WTC11 (cell line): ENCODE data around the gene TMC5. TPM values are rescaled to one million over a fixed set of nuclear protein-coding genes. Genes with fewer than 3 reads are reported as not detected.

Experiments used
- ATAC-seq: fragments of 200-7000 bp; cut with Tn5 transposase; 2 replicates; pipeline ENCODE4 v1.10.0; 2021; ENCODE audit warnings: mild to moderate bottlenecking, moderate library complexity
- CTCF ChIA-PET: fragments of 300-600 bp; sonication (Branson Sonifier 250); formaldehyde crosslinking; loops from one replicate; lab custom pipeline; 2021; ENCODE audit warnings: antibody characterized with exemption; lab: Charles Lee
- POLR2A ChIA-PET: fragments of 350-600 bp; sonication (Branson Sonifier 250); formaldehyde crosslinking; loops from one replicate; lab custom pipeline; 2021; ENCODE audit warnings: antibody characterized with exemption; lab: Charles Lee
- DNase-seq: peaks from one replicate; pipeline ENCODE4 v3.0.0; 2021; ENCODE audit warnings: low spot score
- H3K27ac Mint-ChIP-seq: 2 replicates; pipeline ENCODE4 v1.8.0; 2021; ENCODE audit warnings: mixed read lengths
- H3K27me3 Mint-ChIP-seq: 2 replicates; pipeline ENCODE4 v1.8.0; 2021; ENCODE audit warnings: low read depth, mild to moderate bottlenecking, moderate library complexity, mixed read lengths
- H3K36me3 Mint-ChIP-seq: 2 replicates; pipeline ENCODE4 v1.8.0; 2021; ENCODE audit warnings: mixed read lengths
- H3K4me1 Mint-ChIP-seq: 2 replicates; pipeline ENCODE4 v1.8.0; 2022; ENCODE audit warnings: mixed read lengths
- H3K4me3 Mint-ChIP-seq: 2 replicates; pipeline ENCODE4 v1.8.0; 2021; ENCODE audit warnings: mild to moderate bottlenecking, moderate library complexity, mixed read lengths
- H3K9me3 Mint-ChIP-seq: 2 replicates; pipeline ENCODE4 v1.8.0; 2021; ENCODE audit warnings: mixed read lengths
- CREM ChIP-seq: sonication (generic); formaldehyde crosslinking; IDR thresholded peaks from 2 replicates; pipeline ENCODE4 v1.8.1; 2022; ENCODE audit warnings: mild to moderate bottlenecking, missing genetic modification reagents, moderate library complexity
- EMX1 ChIP-seq: fragments of 250-450 bp; sonication (Bioruptor Pico); IDR thresholded peaks from 2 replicates; pipeline ENCODE4 v1.8.0; 2021; ENCODE audit warnings: mild to moderate bottlenecking
- FOXP4 ChIP-seq: sonication (generic); formaldehyde crosslinking; IDR thresholded peaks from 2 replicates; pipeline ENCODE4 v1.8.0; 2022; ENCODE audit warnings: mild to moderate bottlenecking, missing genetic modification reagents
- JUN ChIP-seq: sonication (generic); formaldehyde crosslinking; IDR thresholded peaks from 2 replicates; pipeline ENCODE4 v1.8.0; 2023; ENCODE audit warnings: mild to moderate bottlenecking, missing genetic modification reagents
- KAT7 ChIP-seq: sonication (generic); formaldehyde crosslinking; IDR thresholded peaks from 2 replicates; pipeline ENCODE4 v1.8.1; 2023; ENCODE audit warnings: missing genetic modification reagents, mild to moderate bottlenecking, borderline replicate concordance
- MLX ChIP-seq: sonication (generic); formaldehyde crosslinking; IDR thresholded peaks from 2 replicates; pipeline ENCODE4 v1.8.1; 2023; ENCODE audit warnings: mild to moderate bottlenecking, missing genetic modification reagents, moderate library complexity
- MXD4 ChIP-seq: fragments of 250-450 bp; sonication (Bioruptor Pico); IDR thresholded peaks from 2 replicates; pipeline ENCODE4 v1.8.0; 2021; ENCODE audit warnings: mild to moderate bottlenecking, moderate library complexity, borderline replicate concordance
- NFE2L1 ChIP-seq: sonication (generic); formaldehyde crosslinking; IDR thresholded peaks from 2 replicates; pipeline ENCODE4 v1.8.1; 2023; ENCODE audit warnings: missing genetic modification reagents
- RELA ChIP-seq: sonication (generic); formaldehyde crosslinking; IDR thresholded peaks from 2 replicates; pipeline ENCODE4 v1.8.1; 2022; ENCODE audit warnings: missing genetic modification reagents, mild to moderate bottlenecking, borderline replicate concordance
- SMAD3 ChIP-seq: sonication (generic); formaldehyde crosslinking; IDR thresholded peaks from 2 replicates; pipeline ENCODE4 v1.8.0; 2022; ENCODE audit warnings: missing genetic modification reagents, mild to moderate bottlenecking, borderline replicate concordance
- TEAD4 ChIP-seq: sonication (generic); formaldehyde crosslinking; IDR thresholded peaks from 2 replicates; pipeline ENCODE4 v1.8.0; 2022; ENCODE audit warnings: mild to moderate bottlenecking, missing genetic modification reagents
- USF1 ChIP-seq: sonication (generic); formaldehyde crosslinking; IDR thresholded peaks from 2 replicates; pipeline ENCODE4 v1.8.0; 2022; ENCODE audit warnings: mild to moderate bottlenecking, missing genetic modification reagents
- ZBTB21 ChIP-seq: sonication (generic); formaldehyde crosslinking; IDR thresholded peaks from 2 replicates; pipeline ENCODE4 v1.8.1; 2023; ENCODE audit warnings: mild to moderate bottlenecking, missing genetic modification reagents, borderline replicate concordance
- ZMAT4 ChIP-seq: fragments of 250-450 bp; sonication (Bioruptor Pico); IDR thresholded peaks from 2 replicates; pipeline ENCODE4 v1.9.0; 2021; ENCODE audit warnings: mild to moderate bottlenecking
- ZNF219 ChIP-seq: sonication (generic); formaldehyde crosslinking; IDR thresholded peaks from 2 replicates; pipeline ENCODE4 v1.8.0; 2023; ENCODE audit warnings: missing genetic modification reagents, mild to moderate bottlenecking, borderline replicate concordance
- ZNF263 ChIP-seq: sonication (generic); formaldehyde crosslinking; IDR thresholded peaks from 2 replicates; pipeline ENCODE4 v1.8.1; 2022; ENCODE audit warnings: low read depth, mild to moderate bottlenecking, moderate library complexity, missing genetic modification reagents
- ZNF416 ChIP-seq: fragments of 250-450 bp; sonication (Bioruptor Pico); IDR thresholded peaks from 2 replicates; pipeline ENCODE4 v1.9.0; 2021; ENCODE audit warnings: mild to moderate bottlenecking, inconsistent platforms
- total RNA-seq: library from RNA; stranded (reverse); gene quantifications from 3 replicates; pipeline ENCODE4 v1.2.3, GENCODE V29; 2021
- TF ChIP-seq, protein P1 (sequence below): sonication (generic); formaldehyde crosslinking; IDR thresholded peaks from 2 replicates; pipeline ENCODE4 v1.8.1; 2022; ENCODE audit warnings: missing genetic modification reagents, borderline replicate concordance
- TF ChIP-seq, protein P2 (sequence below): sonication (generic); formaldehyde crosslinking; IDR thresholded peaks from 2 replicates; pipeline ENCODE4 v1.8.1; 2023; ENCODE audit warnings: mild to moderate bottlenecking, moderate library complexity, missing genetic modification reagents
- TF ChIP-seq, protein P3 (sequence below): fragments of 250-450 bp; sonication (Bioruptor Pico); IDR thresholded peaks from 2 replicates; pipeline ENCODE4 v2.1.2; 2022; ENCODE audit warnings: mild to moderate bottlenecking, moderate library complexity
- TF ChIP-seq, protein P4 (sequence below): sonication (generic); formaldehyde crosslinking; IDR thresholded peaks from 2 replicates; pipeline ENCODE4 v1.8.0; 2022; ENCODE audit warnings: mild to moderate bottlenecking, missing genetic modification reagents
- TF ChIP-seq, protein P5 (sequence below): fragments of 250-450 bp; sonication (Bioruptor Pico); IDR thresholded peaks from 2 replicates; pipeline ENCODE4 v1.8.0; 2021; ENCODE audit warnings: mild to moderate bottlenecking
- TF ChIP-seq, protein P6 (sequence below): sonication (generic); formaldehyde crosslinking; IDR thresholded peaks from 2 replicates; pipeline ENCODE4 v1.8.1; 2023; ENCODE audit warnings: mild to moderate bottlenecking, missing genetic modification reagents, moderate library complexity

Gene TMC5
- total RNA-seq, 1 experiment from 2014 or later = 3.1 TPM

DNA sequence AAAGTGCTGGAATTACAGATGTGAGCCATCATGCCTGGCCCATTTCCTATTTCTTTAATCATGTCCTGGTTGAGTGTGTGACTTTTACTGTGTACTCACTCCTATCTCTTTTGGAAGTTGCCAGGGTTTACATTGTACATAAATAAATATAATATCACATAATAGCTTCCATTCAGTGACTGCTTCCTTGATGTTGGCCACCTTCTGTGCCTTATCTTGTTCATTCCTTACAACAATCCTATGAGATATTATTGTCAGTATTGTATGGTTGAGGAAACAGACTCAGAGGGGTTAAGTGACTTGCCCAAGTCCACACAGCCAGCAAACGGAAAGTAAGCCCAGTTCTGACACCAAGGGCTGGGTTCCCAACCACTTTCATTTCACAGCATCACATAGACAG, 16.9 kb downstream of the TMC5 start:
- no peak overlapping the region for H3K4me3 Mint-ChIP-seq
- H3K4me1 Mint-ChIP-seq = peaks cover 15% of the 10 kb centered on the region
- H3K27me3 Mint-ChIP-seq = no peaks in the 10 kb centered on the region
- H3K36me3 Mint-ChIP-seq = no peaks in the 10 kb centered on the region
- TF ChIP-seq EMX1 (CRISPR knock-in tag) (no peak), RELA (CRISPR knock-in tag) (no peak), CREM (CRISPR knock-in tag) (no peak), KAT7 (CRISPR knock-in tag) (no peak), ZNF416 (CRISPR knock-in tag) (no peak)
- TF ChIP-seq, protein P1, sequence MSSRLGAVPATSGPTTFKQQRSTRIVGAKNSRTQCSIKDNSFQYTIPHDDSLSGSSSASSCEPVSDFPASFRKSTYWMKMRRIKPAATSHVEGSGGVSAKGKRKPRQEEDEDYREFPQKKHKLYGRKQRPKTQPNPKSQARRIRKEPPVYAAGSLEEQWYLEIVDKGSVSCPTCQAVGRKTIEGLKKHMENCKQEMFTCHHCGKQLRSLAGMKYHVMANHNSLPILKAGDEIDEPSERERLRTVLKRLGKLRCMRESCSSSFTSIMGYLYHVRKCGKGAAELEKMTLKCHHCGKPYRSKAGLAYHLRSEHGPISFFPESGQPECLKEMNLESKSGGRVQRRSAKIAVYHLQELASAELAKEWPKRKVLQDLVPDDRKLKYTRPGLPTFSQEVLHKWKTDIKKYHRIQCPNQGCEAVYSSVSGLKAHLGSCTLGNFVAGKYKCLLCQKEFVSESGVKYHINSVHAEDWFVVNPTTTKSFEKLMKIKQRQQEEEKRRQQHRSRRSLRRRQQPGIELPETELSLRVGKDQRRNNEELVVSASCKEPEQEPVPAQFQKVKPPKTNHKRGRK (CRISPR knock-in tag) = no peak
- DNase-seq = no peak
- no peaks in the 10 kb centered on the region for H3K9me3 Mint-ChIP-seq
- H3K27ac Mint-ChIP-seq = no peak overlapping the region
- ATAC-seq = no peak
- POLR2A ChIA-PET = no interaction called here
- CTCF ChIA-PET = interaction anchor here (1.6 kb wide), 1 partner anchor 45 kb away, joined by 5 read pairs; no protein-coding TSS in a partner anchor

DNA sequence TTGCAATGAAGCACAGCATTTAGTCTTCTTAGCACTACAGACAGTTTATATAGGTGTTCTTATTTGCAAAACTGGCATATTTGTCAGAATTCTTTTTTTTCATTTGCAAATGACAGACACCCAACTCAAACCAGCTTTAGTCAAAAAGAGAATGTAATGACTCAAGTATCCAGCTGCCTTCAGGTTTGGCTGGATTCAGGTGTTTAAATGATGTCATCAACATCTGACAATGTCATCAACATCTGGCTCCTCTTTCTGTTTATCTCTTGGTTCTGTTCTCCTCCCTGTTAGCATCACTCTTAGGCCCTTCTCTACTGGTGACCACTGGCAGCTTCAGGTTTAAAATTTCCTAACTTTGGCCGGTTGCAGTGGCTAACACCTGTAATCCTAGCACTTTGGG, 18.9 kb downstream of the TMC5 start:
- TF ChIP-seq TEAD4 (CRISPR knock-in tag) = no peak
- no peak for TF ChIP-seq MLX (CRISPR knock-in tag)
- TF ChIP-seq SMAD3 (CRISPR knock-in tag) = no peak
- no peak for TF ChIP-seq ZNF219
- no peak for TF ChIP-seq ZBTB21 (CRISPR knock-in tag)
- TF ChIP-seq, protein P2, sequence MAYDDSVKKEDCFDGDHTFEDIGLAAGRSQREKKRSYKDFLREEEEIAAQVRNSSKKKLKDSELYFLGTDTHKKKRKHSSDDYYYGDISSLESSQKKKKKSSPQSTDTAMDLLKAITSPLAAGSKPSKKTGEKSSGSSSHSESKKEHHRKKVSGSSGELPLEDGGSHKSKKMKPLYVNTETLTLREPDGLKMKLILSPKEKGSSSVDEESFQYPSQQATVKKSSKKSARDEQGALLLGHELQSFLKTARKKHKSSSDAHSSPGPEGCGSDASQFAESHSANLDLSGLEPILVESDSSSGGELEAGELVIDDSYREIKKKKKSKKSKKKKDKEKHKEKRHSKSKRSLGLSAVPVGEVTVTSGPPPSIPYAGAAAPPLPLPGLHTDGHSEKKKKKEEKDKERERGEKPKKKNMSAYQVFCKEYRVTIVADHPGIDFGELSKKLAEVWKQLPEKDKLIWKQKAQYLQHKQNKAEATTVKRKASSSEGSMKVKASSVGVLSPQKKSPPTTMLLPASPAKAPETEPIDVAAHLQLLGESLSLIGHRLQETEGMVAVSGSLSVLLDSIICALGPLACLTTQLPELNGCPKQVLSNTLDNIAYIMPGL (CRISPR knock-in tag) = no peak
- no peak for TF ChIP-seq ZNF263 (CRISPR knock-in tag)
- no peak for TF ChIP-seq FOXP4
- no peak for TF ChIP-seq MXD4 (CRISPR knock-in tag)
- TF ChIP-seq, protein P3, sequence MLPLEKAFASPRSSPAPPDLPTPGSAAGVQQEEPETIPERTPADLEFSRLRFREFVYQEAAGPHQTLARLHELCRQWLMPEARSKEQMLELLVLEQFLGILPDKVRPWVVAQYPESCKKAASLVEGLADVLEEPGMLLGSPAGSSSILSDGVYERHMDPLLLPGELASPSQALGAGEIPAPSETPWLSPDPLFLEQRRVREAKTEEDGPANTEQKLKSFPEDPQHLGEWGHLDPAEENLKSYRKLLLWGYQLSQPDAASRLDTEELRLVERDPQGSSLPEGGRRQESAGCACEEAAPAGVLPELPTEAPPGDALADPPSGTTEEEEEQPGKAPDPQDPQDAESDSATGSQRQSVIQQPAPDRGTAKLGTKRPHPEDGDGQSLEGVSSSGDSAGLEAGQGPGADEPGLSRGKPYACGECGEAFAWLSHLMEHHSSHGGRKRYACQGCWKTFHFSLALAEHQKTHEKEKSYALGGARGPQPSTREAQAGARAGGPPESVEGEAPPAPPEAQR (CRISPR knock-in tag) = no peak
- no peak for TF ChIP-seq JUN (CRISPR knock-in tag)
- no peak for TF ChIP-seq USF1 (CRISPR knock-in tag)
- TF ChIP-seq ZMAT4 = no peak
- TF ChIP-seq, protein P4, sequence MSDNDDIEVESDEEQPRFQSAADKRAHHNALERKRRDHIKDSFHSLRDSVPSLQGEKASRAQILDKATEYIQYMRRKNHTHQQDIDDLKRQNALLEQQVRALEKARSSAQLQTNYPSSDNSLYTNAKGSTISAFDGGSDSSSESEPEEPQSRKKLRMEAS (CRISPR knock-in tag) = no peak
- no peak for TF ChIP-seq NFE2L1 (CRISPR knock-in tag)
- TF ChIP-seq, protein P5, sequence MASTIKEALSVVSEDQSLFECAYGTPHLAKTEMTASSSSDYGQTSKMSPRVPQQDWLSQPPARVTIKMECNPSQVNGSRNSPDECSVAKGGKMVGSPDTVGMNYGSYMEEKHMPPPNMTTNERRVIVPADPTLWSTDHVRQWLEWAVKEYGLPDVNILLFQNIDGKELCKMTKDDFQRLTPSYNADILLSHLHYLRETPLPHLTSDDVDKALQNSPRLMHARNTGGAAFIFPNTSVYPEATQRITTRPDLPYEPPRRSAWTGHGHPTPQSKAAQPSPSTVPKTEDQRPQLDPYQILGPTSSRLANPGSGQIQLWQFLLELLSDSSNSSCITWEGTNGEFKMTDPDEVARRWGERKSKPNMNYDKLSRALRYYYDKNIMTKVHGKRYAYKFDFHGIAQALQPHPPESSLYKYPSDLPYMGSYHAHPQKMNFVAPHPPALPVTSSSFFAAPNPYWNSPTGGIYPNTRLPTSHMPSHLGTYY (CRISPR knock-in tag) = no peak
- TF ChIP-seq, protein P6, sequence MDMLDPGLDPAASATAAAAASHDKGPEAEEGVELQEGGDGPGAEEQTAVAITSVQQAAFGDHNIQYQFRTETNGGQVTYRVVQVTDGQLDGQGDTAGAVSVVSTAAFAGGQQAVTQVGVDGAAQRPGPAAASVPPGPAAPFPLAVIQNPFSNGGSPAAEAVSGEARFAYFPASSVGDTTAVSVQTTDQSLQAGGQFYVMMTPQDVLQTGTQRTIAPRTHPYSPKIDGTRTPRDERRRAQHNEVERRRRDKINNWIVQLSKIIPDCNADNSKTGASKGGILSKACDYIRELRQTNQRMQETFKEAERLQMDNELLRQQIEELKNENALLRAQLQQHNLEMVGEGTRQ (CRISPR knock-in tag) = no peak
- TF ChIP-seq RELA (CRISPR knock-in tag) = no peak
- ChIA-PET POLR2A (no interaction called here), CTCF (interaction anchor here (0.9 to 2.7 kb wide), 5 partner anchors 10 to 568 kb away, joined by 3 to 12 read pairs (median 3); no protein-coding TSS in a partner anchor)
- no peaks in the 10 kb centered on the region for H3K36me3 Mint-ChIP-seq
- ATAC-seq (no peak), DNase-seq (no peak)
- H3K27me3 Mint-ChIP-seq = no peaks in the 10 kb centered on the region
- H3K4me1 Mint-ChIP-seq = peaks cover 15% of the 10 kb centered on the region
- H3K27ac Mint-ChIP-seq = no peak overlapping the region
- H3K4me3 Mint-ChIP-seq = no peak overlapping the region
- H3K9me3 Mint-ChIP-seq = no peaks in the 10 kb centered on the region
